ENCODE data around the gene PALD1. TPM values are rescaled to one million over a fixed set of nuclear protein-coding genes. Genes with fewer than 3 reads are reported as not detected.

Gene PALD1
- total and polyA plus RNA-seq, 8 donors: 2.2 to 15.1 (median 3.9) TPM

DNA sequence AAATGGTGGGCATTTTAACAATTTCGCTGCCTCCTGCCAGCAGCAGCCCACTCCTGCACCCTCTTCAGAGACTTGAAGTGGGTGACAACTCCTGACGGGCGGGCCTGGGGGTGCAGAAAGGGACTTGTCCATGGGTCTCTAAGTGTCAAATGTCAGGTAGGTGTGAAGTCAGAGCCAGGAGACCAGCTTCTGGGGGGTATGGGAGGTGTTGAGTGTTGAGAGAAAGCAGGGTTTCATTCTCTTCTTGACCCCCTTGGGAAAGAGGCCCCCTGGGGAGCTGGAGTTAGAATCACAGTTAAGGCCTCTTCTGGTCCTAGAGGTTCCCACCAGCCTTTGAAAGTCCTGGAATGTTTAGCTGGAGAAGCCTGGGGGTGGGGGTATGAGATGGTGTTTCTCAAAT, 11.6 kb upstream of the PALD1 start:
- Histone ChIP-seq H3K27me3 (no peaks in the 10 kb centered on the region), H3K27ac (no peak overlapping the region), H3K4me1 (no peaks in the 10 kb centered on the region), H3K4me3 (no peak overlapping the region), H3K9me3 (no peaks in the 10 kb centered on the region), H3K36me3 (no peaks in the 10 kb centered on the region)
- ATAC-seq: no peak
- FAIRE-seq: no peak
- TF ChIP-seq, protein P1, sequence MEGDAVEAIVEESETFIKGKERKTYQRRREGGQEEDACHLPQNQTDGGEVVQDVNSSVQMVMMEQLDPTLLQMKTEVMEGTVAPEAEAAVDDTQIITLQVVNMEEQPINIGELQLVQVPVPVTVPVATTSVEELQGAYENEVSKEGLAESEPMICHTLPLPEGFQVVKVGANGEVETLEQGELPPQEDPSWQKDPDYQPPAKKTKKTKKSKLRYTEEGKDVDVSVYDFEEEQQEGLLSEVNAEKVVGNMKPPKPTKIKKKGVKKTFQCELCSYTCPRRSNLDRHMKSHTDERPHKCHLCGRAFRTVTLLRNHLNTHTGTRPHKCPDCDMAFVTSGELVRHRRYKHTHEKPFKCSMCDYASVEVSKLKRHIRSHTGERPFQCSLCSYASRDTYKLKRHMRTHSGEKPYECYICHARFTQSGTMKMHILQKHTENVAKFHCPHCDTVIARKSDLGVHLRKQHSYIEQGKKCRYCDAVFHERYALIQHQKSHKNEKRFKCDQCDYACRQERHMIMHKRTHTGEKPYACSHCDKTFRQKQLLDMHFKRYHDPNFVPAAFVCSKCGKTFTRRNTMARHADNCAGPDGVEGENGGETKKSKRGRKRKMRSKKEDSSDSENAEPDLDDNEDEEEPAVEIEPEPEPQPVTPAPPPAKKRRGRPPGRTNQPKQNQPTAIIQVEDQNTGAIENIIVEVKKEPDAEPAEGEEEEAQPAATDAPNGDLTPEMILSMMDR (IDR thresholded peaks at IDR 0.05): no peak
- intact Hi-C loops (cut with DNase I): loop anchor here in 1 of 3 donors (5.0 kb wide), 1 partner anchor 280 kb away; no protein-coding TSS in a partner anchor
- WGBS, 2 donors: 64 to 78% methylated on average over 3 of the region's 3 CpGs
- DNase-seq: no peak

DNA sequence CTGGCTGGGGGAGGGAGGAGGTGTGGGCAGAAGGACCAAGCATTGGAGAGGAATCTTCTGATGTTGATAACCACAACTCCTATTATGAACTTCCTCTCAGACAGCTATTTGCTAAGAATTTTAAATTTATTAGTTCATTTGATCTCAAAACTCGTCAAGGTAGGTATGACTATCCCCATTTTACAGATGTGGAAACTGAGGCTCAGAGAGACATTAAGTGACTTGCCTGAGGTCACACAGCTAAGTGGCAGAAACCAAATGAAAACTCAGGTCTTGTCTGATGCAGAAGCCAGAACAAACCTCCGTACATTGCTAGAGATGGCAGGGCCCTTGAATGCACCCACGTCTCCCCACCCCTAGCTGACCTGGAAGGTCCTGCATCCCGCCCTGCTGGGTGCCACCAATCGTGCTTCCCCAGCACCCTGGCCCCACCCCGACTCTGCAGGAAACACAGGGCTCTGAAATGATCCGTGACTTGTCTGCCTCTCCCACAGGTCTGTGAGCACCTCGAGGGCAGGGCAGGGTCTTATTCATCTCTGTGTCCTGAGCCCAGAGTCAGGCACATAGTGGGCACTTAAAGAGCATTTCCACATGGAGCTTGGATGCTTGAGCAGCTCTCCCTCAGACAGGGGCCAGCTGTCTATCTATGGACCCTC, 5.6 kb upstream of the PALD1 start:
- no peaks in the 10 kb centered on the region for H3K27me3 ChIP-seq
- H3K36me3 ChIP-seq: no peaks in the 10 kb centered on the region
- no peak for DNase-seq
- TF ChIP-seq, protein P1 (IDR thresholded peaks at IDR 0.05): no peak
- no peak for FAIRE-seq
- no peaks in the 10 kb centered on the region for H3K9me3 ChIP-seq
- 60 to 61% methylated on average over 8 of the region's 8 CpGs for WGBS, 2 donors
- H3K27ac ChIP-seq: no peak overlapping the region
- intact Hi-C loops (cut with DNase I): no loop called here
- no peak for ATAC-seq
- H3K4me1 ChIP-seq: peaks cover 0 to 3% (median 2%) of the 10 kb centered on the region in 3 donors
- H3K4me3 ChIP-seq: no peak overlapping the region

DNA sequence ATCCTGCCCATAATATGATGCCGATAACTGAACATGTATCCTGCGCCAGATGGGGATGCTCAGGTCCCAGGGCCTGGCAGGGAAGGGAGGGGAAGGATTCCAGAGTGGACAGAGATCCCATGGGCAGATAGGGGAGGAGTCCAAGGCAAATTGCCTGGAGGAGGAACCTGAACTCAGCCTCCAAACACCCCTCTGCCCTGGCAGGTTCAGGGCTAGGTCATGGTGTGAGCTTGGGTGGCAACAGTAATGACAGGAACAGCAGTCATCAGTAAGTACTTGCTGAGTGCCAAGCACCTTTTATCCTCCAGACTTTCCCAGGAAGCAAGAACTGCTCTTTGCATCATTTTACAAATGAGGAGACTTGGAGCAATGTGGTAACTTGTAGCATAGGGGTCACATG, 3.8 kb upstream of the PALD1 start:
- TF ChIP-seq, protein P1 (IDR thresholded peaks at IDR 0.05): no peak
- intact Hi-C loops (cut with DNase I): no loop called here
- no peaks in the 10 kb centered on the region for H3K27me3 ChIP-seq

DNA sequence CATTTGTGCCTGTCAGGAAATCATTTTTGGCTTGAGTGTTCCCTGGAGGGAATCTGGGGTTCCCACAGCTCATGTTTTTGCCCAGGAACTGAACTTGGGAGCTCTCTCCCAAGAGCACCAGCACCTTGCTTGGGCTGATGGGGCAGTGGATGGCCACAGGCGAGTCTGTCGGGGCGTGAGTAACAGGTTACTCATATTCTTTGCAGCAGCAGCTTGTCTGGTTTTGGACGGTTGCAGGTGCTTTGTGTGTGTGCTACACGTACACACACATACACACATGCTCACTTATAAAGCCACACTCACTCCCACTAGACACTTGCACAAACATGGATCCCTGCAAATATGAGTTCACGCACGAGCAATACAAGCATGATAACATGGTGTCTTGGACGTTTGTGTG, 2.9 kb upstream of the PALD1 start:
- Histone ChIP-seq H3K9me3 (no peaks in the 10 kb centered on the region), H3K27me3 (no peaks in the 10 kb centered on the region), H3K4me3 (no peak overlapping the region), H3K4me1 (peaks cover 0 to 14% (median 5%) of the 10 kb centered on the region in 3 donors), H3K27ac (no peak overlapping the region), H3K36me3 (no peaks in the 10 kb centered on the region)
- intact Hi-C loops (cut with DNase I): no loop called here
- no peak for DNase-seq
- TF ChIP-seq, protein P1 (IDR thresholded peaks at IDR 0.05): no peak
- ATAC-seq: no peak
- WGBS, 2 donors: 82% methylated on average over 8 of the region's 8 CpGs
- no peak for FAIRE-seq

More for the DNA sequence above, 3.8 kb upstream of the PALD1 start:
- no peak overlapping the region for H3K4me3 ChIP-seq
- WGBS, 2 donors: 88 to 95% methylated on average over 2 of the region's 2 CpGs
- H3K9me3 ChIP-seq: no peaks in the 10 kb centered on the region
- H3K36me3 ChIP-seq: no peaks in the 10 kb centered on the region
- no peak overlapping the region for H3K27ac ChIP-seq
- ATAC-seq (no peak), DNase-seq (no peak), FAIRE-seq (no peak)
- peaks cover 0 to 7% (median 5%) of the 10 kb centered on the region in 3 donors for H3K4me1 ChIP-seq

DNA sequence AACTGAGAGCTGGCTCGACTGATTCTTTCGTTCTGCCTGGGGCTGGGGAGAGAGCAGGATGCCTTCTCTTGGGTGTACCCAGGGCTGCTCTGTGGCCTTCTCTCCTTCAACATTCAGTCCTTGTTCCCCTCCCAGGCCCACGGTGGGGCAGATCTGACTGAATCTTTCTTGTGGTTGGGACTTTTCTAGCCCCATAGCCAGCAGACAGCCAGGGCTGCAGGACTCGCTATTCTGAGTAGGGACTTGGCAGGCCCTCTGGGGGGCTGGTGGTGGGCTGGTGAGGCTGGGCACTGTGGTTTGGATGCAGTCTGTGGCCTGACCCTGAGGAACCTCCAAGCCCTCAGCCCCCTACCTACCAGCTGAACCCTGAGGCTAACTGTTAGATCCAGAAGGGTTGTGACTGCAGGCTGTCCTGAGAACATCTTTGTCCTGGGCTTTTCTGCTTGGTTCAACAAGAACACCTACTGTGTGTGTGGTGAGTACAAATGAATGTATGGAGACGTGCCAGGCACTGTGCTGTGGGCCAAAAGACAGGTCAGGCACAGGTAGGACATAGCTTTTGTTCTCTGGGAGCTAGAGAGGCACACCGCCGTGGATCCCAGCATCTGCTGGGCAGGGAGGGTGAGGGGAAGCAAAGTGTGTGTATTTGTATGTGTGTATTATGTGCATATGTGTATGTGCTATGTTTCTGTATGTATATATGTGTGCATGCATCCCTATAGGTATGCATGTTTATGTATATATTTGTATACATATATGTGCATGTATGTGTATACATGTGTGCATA, 2.1 kb upstream of the PALD1 start:
- intact Hi-C loops (cut with DNase I): no loop called here
- H3K27me3 ChIP-seq: no peaks in the 10 kb centered on the region
- ATAC-seq: no peak

More for the DNA sequence above, 2.1 kb upstream of the PALD1 start:
- Histone ChIP-seq H3K9me3 (no peaks in the 10 kb centered on the region), H3K4me1 (peaks cover 0 to 18% (median 5%) of the 10 kb centered on the region in 3 donors), H3K4me3 (no peak overlapping the region), H3K27ac (no peak overlapping the region), H3K36me3 (no peaks in the 10 kb centered on the region)
- 54 to 63% methylated on average over 7 of the region's 7 CpGs for WGBS, 2 donors
- DNase-seq: no peak
- TF ChIP-seq, protein P1 (IDR thresholded peaks at IDR 0.05): no peak
- no peak for FAIRE-seq
